Cardiac septum (tissue), 1 donor: ENCODE results near the gene ARFGAP3. TPM values are rescaled to one million over a fixed set of nuclear protein-coding genes. Genes with fewer than 3 reads are reported as not detected.

Source experiments
- DNase-seq: peaks from one replicate; pipeline ENCODE4 v3.0.0-alpha.2; 2020; ENCODE audit warnings: low spot score
- intact Hi-C: fragments of 100-400 bp; cut with DNase I; formaldehyde crosslinking; loops from one replicate; pipeline ENCODE4 v1.14.0; 2022
- total RNA-seq: library from RNA; stranded (reverse); fragmentation: NEBNext Ultra II Directional; extraction: Animal tissue kit (Norgen Biotek cat#: 25700); gene quantifications from one replicate; pipeline ENCODE4 v1.2.1, GENCODE V29; 2021
- donor health status: DM: no; HTN: no; CAD: no.

Gene ARFGAP3
- total RNA-seq, 1 donor from 2014 or later = 32.5 TPM

- intact Hi-C loops = no loop called here
- DNase-seq = no peak
These were observed 55.6 kb downstream of the ARFGAP3 start for GRCh38 chr22:42801252-42802080.

DNA sequence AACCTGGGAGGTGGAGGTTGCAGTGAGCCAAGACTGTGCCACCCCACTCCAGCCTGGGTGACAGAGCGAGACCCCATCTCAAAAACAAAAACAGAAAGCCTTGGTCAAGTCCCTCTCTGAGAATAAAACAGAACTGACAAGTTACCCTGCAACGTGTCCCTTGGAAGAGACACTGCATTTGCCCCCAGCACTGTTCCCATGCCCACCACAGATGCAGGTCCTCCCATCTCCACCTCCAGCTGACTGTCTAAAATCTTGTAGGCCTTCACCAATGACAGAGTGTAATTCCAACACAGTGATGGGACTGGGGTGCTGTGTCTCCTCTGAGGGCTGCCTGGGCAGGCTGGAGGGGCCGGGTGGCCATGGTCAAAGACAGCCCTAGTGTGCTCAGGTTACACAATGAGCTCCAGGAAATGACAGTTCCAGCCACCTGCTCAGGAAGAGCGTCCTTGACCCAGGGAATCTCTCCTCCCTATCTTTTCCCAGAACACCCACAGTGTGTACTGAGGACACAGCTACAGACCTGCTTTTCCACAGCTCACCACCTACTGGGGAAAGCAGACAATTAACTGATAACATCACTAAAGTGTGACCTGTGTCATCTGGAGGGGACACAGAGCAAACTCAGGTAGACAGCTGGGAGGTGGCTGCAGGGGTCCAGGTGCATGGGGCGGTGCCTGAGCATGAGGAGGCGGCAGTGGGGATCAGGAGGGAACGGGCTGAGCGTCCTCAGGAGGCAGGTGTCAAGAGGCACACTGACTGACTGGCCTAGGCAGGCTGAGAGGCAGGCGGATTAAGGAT, 56.4 kb downstream of the ARFGAP3 start:
- intact Hi-C loops = no loop called here
- DNase-seq = no peak

DNA sequence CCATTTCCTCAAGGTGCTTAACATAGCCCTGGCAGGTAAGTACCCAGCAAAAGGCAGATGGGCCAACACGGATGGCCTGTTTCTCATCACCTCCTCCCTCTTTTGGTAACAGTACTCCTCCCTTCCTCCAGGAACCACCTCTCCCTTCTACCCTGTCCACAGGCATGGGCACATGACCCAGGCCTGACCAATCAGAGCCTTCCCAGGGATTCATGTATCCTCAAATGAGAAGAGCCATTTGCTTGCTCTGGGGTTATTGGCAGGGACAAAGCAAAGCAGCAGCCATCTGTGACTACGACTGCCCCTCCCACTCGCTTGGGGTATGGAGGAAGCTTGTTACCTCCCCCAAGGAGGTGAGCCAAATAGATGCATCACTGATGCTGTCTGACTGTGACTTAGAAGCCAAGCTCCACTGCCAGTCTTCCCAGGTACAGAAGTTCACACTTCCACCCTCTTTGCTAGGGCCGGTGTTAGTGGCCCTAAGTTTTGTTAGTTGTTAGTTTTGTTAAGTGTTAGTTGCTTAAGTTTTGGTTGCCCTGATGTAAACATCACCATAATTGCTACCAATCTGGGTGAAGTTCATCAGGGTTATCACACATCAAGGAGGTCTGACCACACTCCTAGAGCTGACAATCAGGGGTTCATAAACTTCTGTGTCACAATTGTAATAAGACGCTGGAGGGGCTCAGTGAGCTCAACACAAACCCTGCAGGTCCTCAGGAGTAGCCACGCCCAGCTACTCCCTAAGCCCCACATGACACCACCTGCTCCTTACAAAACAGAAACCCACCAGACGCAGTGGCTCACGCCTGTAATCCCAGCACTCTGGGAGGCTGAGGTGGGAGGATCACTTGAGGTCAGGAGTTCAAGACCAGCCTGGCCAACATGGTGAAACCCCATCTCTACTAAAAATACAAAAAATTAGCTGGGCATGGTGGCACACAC, 57.3 kb downstream of the ARFGAP3 start:
- intact Hi-C loops = no loop called here
- no peak for DNase-seq

GRCh38 chr22:42799061-42799460, 58.0 kb downstream of the ARFGAP3 start:
- DNase-seq = no peak
- intact Hi-C loops = no loop called here

- DNase-seq = no peak
- intact Hi-C loops = no loop called here
These were observed 60.1 kb downstream of the ARFGAP3 start for GRCh38 chr22:42797011-42797410.

- intact Hi-C loops = no loop called here
These were observed 61.0 kb downstream of the ARFGAP3 start for GRCh38 chr22:42796081-42796480.

DNA sequence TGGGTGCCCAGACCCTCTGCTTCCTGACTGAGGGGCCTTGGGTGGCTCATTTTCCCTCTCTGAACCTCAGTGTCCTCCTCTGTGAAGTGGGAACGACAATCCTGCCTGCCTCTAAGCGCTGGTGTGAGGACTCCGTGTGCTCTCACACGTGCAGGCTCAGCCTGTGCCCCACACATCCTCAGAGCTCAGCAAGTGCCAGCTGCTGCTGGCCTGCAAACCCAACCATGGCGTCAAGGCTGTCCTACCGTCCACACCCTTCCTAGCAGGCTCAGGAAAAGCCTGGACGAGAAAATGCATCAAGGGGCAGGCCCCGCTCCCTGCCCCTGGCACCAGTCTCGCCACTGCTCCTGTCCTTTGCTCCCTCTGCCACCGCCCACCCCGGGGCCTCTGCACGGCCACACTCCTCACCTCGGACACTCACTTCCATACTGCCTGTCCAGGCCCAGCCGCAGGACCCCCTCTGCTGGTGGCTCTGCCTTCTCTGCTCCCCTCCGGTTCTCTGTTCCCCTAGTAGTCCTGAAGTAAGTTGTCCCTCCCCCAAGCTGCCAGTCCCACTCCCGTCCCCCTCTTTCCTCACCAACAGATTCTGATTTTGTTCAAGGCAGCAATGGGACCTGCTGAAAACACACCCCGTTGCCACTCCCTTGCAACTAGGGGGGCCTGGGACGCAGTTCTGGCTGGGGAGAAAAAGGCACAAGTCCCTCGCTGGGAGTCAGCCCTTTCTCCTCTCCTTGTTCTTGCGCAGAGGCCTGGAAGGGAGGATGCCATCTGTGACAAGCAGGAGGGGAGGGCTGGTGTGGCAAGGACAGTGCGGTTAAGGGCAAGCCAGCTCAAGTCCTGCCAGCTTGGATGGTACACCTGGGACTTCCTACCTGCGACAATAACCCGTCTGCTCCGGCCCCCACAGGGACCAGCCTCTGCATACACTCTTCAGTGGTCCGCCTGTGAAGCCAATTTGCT, 62.2 kb downstream of the ARFGAP3 start:
- intact Hi-C loops = loop anchor here (5.0 kb wide), 1 partner anchor 133 kb away; no protein-coding TSS in a partner anchor
- DNase-seq = peak; percentile 57

More at GRCh38 chr22:42796081-42796480, 61.0 kb downstream of the ARFGAP3 start:
- no peak for DNase-seq

DNA sequence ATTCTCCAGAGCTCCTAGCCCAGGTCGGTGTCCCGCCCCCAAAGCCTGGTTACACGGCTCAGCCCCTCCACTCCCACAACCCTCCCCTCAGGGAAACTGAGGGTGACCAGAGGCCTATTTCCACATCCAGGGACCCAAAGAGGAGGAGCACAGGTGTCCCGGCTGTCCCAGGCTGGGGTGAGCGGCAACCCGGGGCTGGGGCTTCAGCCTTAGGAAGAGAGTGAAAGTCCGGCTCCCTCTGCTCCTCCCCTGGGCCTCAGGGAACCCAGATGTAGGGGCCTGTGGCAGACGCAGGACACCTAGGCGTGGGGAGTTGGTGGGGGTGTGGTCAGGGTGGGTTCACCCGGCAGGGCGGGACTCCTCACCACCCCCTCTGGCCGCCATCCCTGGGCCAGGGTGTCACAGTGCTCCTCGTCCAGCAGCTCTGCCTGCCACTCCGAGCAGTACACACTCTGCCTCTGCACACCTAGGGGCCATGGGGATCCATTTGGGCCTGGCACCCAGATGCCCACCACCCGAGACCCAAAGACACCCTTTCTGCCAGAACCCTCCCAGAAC, 63.1 kb downstream of the ARFGAP3 start:
- DNase-seq = peak; percentile 7
- intact Hi-C loops = loop anchor here (5.0 kb wide), 1 partner anchor 132 kb away; no protein-coding TSS in a partner anchor

DNA sequence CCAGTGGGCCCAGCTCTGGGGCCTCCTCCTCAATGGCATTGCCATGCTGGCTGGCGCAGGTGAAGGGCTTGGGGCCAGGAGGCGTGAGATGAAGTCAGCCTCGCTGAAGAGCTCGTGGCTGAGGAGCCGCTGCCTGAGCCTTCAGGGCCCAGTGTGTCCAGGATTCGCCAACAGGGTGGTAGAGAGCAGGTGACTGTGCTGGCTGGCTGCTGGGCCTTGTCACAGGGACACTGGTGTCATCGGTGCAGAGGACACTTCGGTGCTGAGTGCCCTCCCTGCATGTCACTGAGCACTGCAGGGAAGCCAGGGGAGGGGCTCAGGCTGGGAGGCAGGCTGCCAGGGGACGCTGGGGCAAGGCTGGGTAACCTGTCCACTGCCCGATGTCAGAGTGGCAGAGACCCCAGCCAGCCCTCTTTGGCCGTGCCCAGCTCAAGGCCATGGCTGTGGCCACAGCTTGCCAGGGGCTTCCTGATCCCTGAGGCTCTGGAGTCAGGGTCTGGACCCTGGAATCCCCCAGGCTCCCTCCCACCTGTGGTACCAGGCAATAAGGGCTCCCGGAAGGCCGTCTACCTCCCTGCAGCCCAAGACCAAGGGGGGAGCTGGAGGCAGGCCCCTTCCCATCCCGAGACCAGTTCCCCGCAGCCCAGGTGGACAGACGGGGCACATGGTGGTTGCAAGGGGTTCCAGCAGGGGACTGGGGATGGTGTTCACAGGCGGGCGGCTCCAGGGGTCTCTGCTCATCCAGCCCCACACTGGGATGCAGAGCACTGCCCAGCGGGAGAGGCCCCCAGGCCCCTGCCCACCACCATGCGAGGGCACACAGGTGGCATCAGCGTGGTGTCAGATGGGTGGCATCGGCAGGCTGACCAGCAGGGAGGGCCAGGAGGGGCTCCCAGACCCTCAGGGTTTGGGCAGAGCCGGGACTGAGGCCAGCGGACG, 63.9 kb downstream of the ARFGAP3 start:
- intact Hi-C loops = loop anchor here (5.0 kb wide), 1 partner anchor 131 kb away; no protein-coding TSS in a partner anchor
- peak; percentile 76 for DNase-seq

GRCh38 chr22:42792453-42792908, 64.6 kb downstream of the ARFGAP3 start:
- intact Hi-C loops = loop anchor here (5.0 kb wide), 1 partner anchor 130 kb away; no protein-coding TSS in a partner anchor
- DNase-seq = no peak

DNA sequence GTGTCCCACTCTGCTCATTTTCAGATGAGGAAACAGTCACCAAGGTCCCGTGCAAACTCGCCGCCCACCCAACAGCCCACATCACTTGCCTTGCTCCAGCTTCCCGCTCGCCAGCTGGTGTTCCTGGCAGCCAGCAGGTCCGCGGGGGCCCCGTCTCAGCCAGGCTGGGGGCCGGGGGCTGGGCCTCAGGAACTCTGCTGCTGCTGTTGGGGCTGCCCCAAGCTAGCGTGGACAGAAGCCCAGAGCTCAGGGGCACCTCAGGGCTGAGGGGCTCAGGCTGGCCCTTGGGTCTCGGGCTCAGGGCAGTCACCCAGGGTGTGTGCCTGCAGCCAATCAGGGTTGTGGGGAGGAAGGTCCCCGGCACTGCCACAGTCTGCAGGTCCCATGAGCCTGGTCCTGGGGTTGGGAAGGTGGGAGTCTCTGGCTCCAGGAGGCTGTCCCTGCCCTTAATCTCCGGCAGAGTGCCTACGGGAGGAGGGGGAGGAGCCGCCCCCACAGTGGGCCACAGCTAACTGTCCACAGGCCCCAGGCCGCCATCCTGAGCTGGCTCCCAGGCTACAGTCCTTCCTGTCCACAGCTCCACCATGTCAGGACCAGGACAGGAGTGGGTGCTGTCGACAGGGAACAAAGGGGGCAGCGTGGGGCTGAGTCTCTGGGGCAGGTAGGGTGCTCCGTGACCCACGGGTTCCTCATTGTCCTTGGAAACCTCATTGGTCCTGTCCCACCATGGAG, 65.2 kb downstream of the ARFGAP3 start:
- intact Hi-C loops = loop anchor here (5.0 kb wide), 1 partner anchor 130 kb away; no protein-coding TSS in a partner anchor

GRCh38 chr22:42788466-42788865, 68.6 kb downstream of the ARFGAP3 start:
- no peak for DNase-seq
- intact Hi-C loops = no loop called here

More for the DNA sequence above, 65.2 kb downstream of the ARFGAP3 start:
- DNase-seq = peak; percentile 73

DNA sequence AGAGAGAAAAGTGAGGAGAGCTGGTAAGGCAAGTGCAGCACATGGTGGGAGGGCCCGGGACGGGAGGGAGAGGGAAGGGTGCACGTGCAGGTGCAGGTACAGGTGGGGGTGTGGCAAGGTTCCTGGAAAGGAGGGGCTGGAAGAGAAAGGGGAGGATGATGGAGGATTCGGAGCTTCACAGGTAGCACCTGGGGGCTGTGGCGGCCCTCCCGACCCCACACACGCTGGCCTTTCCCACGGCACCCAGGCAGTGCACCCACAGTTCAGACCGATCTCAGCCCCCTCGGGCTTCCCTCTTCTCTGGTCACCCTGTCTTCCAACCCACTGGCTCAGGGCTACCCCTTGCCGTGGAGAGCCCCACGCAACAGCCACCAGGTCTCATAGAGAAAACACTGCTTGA, 69.1 kb downstream of the ARFGAP3 start:
- DNase-seq = no peak
- intact Hi-C loops = no loop called here

GRCh38 chr22:42787357-42787736, 69.7 kb downstream of the ARFGAP3 start:
- intact Hi-C loops = no loop called here
- no peak for DNase-seq

- DNase-seq = no peak
- intact Hi-C loops = no loop called here
These were observed 70.3 kb downstream of the ARFGAP3 start for GRCh38 chr22:42786606-42787356.
